SK-N-DZ (cell line): Measurements from ENCODE around the gene ABHD11.
"Not testable (repeated sequence)": the region's sequence is repeated elsewhere in the genome, so short reads cannot be mapped to it uniquely, and the experiment has no call there.

Experiments
- DNase-seq: peaks from one replicate; pipeline ENCODE4 v3.0.0-alpha.2; 2015; ENCODE audit warnings: low spot score

The ABHD11 gene

DNA sequence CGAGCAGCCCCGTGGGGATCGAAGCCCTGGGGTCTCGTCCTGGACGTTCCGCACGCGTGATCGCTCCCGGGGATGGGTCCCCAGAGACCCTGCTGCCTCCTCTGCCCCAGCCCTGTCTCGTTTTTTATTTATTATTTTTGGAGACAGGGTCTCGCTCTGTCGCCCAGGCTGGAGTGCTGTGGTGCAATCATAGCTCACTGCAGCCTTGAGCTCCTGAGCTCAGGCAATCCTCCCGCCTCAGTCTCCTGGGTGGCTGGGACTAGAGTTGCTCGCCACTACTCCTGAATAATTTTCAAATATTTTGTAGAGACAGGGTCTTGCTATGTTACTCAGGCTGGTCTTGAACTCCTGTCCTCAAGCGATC, 18.8 kb downstream of the ABHD11 start:
- DNase-seq: no peak

DNA sequence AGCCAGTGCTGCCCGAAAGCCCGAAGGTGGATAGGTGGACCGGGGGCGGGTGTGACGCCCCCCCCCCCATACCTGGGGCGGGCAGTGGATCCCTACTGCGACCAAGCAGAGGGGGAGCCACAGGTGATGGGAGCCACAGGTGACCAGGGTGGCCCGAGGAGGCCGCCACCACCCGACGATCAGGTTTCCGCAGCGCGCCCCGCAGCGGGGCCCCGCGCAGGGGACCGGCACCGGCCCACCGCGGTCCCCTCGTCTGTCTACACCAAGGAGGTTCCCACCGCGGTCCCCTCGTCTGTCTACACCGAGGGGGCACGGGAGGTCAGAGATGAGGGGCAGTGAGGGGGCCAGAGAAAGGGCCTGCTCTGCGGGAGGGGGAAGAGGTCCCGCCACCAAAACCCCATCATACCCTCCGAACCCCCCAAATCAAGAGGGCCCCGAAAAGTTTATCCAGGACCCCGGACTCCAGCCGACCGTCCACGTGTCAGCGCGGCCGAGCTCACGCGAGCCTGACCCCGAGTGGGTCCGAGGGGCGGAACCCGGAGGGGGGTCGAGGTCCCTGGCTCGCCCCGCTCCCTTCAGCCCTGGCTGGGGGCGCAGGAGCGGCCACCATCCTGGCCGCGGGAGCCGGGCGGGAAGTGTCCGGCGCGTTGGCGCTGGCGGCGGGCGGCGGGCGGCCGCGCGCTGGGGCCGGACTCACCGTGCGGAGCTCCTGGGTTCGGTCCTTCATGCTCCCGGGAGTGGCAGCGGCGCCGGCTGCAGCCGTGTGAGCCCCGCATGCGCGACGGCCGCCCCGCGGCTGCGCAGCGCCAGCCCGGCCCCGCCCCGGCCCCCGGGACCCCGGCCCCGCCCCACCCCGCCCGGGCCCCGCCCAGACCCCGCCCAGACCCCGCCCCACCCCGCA, 19.4 kb downstream of the ABHD11 start, which contains the start of gene STX1A:
TSS of gene STX1A (minus strand) at position 765 of the 901 bp plus-strand sequence. CDS start at position 727, 38 bp downstream.
- peak; percentile 49 for DNase-seq

DNA sequence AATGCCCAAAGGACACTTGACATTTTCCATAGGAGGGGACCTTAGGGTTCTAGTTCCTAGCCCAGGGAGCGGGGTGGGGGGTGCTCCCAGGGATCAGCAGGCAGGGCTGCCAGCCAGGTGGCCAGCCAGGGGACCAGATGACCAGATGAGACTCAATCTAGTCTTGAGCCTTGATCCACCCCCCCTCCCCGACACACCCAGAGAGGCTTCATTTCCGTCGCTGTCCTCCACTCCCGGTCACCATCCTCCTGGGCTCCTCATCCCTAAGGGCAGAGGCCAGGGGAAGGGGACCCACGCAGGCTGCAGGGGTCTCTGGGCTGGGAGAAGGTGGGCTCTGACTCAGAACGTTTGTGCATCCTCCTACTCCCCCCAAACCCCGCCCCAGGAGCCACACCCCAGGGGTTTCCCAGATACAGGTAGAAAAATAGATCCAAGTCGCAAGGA, 20.1 kb downstream of the ABHD11 start:
- no peak for DNase-seq

DNA sequence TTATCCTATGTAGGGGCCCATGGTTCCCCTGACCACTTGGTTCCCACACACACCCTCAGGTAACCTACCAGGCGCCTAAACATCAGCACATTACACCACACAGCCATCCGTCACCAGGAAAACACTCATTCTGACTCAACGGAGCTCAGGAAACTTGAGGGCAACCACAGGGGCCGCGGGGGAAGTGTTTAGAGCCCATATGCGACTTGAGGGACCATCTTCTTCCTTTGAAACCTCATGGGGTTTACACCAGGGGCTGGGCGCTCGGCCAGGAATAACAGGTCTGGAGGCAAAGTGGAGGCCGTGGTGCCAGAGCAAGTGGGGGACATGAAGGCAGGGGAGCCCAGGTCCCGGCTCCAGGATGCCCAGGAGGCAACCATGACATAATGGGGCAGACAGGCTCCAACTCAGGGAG, 20.6 kb downstream of the ABHD11 start:
- no peak for DNase-seq

DNA sequence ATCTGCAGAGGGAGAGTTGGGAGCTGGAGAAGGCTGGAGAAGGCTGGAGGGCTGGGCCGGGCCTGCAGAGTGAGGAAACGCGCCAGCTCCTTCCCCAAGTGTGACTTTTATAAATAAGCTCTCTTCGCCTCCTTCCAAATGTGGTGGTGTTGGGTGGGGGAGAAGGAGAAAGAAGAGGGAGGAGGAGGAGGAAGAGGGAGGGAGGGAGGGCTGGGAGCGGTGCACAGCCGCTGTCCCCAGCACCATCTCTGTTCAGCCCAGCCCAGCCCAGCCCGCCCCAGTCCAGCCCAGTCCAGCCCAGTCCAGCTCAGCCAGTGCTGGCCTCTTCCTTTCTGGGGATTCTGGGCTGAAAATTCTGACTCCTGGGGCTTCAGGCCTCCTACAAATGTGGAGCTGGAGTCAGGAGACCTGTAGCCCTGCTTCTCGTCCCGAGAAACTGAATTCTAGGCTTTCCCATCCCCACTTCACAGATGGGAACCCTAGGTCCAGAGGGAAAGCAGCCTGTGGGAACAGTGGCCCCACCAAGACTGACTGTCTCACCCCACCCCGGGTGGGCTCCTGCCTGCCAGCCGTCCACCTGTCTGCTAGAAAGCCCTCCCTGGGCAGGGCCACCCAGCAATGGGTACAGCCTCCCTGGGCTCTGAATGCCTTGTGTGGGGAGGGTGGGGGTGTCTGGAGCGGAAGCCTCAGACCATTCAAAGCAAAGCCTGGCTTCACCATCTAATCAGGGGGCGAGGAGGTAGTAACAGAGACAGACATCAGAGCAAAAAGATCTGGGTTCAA, 21.4 kb downstream of the ABHD11 start:
- no peak for DNase-seq

DNA sequence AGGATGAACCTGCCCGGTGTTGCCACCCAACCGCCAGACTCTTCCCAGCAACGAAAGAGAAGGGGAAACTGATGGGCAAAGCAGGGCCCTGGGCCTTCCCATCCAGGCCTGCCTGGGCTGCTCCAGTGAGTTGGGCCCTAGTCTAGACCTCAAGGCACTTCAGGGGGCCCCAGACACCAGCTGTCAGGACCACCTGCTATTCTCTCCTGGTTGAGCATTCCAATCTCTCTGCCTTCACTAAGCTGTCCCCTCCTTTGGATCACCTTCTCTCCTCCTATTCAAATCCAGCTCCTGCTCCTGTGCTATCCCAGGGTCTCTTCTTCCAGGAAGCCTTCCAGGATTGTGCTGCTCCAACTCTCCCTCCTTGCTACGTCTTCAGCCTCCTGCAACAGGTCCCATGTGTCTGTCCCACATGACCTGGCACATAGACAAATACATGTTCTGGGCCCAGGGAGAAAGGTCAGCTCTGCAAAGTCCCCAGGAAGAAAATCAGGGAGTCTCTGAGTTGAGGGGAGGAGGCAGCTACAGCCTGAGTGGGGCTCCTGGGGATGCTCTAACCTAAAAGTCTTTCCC, 22.2 kb downstream of the ABHD11 start:
- DNase-seq: no peak

DNA sequence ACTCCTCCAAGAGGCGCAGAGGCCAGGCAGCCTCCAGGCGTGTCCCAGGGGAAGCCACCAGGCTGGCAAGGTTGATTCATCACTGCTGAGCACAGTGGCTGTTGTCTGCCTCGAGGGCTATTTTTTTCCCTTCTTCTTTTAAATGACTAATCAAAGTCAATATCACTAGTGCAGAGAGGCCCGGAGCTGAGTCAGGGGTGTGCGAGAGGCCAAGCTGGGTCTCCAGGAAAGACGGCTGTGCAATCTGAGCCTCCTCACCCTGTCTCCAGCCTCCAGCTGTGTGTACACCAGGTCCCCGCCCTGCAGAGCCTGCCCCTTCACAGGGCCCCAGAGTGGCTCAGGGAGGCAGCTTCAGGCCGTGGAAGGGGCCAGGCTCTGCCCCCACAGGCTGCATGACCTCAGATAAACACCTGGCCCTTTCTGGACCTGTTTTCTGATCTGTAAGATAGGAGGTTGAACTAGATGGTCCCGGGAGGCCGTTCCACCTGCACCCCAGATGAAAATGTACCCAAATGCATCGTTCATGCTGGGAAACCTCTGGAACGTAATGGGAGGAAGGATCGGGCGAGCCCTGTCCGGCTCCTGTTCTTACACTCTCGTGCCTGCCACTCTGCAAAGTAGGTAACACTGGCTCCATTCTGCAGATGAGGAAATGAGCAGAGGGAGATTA, 22.8 kb downstream of the ABHD11 start:
- DNase-seq: peak; percentile 73

DNA sequence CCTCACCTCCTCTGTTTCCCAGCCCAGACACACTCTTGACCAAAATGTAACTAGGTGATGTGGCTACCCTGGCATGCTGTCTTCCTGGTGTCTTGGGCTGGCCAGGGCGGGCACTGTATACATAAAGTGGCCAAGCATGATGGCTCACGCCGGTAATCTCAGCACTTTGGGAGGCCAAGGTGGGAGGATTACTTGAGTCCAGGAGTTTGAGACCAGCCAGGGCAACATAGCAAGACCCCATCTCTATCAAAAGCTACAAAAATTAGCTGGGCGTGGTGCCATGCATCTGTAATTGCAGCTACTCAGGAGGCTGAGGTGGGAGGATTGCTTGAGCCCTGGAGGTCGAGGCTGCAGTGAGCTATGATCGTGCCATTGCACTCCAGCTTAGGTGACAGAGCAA, 25.3 kb downstream of the ABHD11 start:
- not testable (repeated sequence) for DNase-seq

DNA sequence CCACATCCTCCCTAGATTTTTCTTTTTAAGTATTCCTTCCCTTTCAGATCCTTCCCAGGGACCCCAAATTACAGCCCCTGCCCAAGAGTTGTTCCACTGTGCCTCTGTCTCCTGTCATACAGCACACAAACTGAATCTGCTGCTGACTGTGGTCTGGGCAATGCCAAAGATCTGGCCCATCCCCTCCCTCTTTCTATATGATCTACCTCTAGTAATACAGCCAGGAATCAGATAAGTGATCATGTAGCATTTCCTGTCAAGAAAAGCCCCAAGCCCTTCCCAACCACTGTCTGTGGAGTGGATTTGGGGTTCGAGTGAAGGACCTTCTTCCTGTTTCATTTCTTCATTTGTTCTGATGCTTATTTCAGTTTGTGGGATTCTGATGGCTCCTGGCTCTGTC, 25.8 kb downstream of the ABHD11 start:
- DNase-seq: no peak

DNA sequence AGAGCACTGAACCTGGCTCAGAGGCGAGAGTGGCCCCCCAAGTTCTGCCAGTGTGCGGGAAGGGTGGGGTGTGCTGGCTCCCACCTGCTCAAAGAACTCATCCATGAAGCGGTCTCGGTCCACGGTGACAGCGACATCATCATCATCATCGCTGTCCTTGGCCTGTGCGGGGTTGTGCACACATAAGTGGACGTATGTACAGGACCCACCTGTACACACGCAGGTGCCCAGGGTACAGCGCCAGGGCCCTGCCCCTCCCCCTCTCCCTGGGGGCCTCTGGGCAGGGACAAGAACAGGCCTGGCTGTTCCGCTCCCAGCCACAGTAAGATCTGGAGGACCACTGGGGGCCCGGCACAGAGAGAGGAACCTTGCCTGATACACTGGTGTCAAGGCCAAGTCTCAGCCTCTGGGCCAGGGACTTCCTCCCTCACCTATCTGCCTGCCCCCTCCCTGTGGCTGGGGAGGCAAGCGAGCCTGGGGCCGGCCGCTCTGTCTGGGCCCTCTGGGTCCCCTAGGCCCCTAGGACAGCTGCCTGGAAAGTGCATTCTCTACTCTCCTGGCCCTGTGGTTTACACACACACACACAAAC, 29.5 kb downstream of the ABHD11 start:
- no peak for DNase-seq

DNA sequence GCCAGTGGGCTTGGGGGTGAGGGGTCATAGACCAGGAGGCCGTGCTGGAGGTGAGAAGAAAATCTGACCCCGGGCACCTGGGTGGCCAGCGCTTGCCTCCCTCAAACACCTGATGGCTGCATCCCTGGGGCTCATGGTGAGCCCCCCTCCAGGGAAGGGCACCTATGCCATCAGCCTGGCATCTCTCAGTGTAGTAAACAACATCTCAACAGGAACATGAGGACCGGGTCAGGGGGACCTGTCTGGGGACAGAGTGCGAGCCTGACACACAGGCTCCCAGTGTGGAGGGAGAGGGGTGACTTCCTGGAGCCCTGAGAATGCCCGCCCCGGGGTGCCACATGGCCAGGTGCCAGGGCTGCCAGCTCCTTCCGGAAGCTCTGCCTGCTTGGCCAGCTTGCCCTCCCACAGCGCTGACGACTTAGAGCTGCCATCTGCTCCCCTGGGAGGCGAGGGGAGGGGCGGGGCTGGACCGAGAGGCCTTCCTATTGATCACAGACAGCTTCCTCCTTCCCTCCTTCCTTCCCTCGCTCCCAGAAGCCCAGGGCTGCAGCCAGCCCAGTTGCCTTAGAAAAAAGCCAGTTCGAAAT, 31.5 kb downstream of the ABHD11 start:
- no peak for DNase-seq

DNA sequence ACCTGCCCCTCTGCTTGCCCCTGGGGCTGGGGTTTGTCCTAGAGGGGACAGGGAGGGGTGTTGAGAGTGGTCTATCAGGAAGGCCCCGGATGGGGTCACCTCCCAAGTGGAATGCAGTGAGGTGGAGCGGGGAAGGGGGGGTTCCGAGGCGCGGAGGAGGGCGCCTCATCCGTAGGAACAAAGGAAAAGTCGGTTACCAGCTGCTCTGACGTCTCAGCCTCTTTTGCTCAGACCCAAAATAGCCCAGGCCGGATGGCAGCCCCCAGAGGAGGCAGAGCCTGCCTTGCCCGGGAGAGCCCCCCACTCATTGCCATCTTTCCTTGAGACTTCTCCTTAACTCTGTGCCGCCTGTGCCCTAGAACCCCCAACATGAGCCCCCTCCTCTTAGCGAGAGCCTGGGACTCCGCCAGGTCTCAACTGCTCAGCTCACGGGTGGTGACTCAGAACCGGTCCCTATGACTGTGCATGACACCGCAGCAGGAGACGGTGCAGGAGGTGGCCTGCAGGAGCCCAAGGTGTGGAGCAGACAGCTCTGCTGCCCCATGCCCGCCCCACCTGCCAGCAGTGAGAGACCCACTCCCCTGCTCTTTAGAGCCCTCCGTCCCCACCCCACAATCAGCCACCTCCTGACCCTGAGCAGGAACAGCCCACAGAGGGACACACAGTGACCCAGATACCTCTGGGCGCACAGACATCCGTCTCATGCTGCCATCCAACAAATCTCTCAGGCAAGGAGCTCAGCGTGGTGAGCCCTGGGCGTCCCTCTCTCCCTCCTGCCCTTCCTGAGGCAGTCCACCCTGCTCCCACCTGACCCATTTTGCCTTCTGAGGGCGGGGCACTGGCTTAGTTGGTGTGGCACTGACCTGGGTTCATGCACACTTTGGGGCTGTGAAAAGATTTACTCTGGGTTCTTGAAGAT, 32.2 kb downstream of the ABHD11 start:
- no peak for DNase-seq

DNA sequence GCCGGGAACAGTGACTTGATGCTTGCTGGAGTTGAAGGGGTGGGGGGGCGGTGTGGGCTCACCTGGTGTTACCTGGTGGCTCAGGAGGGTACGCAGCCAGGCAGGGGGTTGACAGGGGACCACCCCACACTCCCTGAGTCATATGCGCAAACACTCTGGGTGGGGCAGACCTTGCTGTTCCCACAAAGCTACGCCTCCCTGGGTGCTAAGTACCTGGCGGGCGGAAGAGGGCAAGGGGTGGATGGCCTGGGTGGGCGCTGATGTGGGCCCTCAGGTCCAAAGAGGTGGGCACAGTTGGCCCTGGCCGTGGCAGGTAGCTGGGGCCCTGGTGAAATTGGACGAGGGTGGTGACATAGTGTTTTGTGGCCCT, 33.1 kb downstream of the ABHD11 start:
- no peak for DNase-seq

DNA sequence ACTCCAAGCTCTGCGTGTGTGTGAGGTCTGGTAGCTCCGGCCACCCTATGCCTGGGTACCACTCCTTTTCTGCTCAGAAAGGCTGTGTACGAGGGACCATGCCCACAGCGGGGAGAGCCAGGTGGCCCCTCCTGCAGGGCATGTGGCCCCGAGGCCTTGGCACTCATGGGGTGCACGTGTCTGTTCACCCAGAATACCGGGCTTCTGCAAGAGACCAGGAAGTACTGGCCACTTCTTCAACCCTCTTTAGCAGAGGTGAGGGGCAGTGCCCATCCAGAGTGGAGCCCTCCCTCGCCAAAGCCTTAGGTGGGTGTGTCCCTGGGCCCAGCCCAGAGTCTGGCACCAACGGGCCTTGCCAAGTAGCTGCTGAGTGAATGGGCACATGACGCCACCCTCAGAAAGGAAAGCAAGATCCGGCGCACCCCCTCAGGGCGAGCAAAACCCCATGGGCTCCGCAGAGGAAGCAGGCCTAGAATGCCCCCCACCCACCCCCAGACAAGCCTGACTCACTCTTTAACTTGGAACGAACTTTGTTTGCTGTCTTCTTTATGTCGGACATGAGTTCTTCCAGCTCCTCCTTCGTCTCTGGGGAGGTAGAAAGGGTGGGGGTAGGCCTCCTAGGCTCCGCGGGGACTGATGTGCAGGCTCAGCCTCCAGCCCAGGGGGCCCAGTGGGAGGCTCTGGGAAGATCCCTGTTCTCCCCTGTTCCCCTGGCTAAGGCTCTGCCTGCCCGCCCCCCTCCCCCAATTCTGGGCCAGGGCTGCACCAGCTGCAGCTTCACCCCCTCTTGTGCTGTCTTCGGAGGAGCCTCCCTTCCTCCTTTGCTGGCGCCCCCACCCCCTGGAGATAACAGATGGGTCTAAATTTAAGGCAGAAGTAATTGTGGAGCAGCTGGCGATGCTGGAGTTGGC, 33.7 kb downstream of the ABHD11 start:
- DNase-seq: no peak

DNA sequence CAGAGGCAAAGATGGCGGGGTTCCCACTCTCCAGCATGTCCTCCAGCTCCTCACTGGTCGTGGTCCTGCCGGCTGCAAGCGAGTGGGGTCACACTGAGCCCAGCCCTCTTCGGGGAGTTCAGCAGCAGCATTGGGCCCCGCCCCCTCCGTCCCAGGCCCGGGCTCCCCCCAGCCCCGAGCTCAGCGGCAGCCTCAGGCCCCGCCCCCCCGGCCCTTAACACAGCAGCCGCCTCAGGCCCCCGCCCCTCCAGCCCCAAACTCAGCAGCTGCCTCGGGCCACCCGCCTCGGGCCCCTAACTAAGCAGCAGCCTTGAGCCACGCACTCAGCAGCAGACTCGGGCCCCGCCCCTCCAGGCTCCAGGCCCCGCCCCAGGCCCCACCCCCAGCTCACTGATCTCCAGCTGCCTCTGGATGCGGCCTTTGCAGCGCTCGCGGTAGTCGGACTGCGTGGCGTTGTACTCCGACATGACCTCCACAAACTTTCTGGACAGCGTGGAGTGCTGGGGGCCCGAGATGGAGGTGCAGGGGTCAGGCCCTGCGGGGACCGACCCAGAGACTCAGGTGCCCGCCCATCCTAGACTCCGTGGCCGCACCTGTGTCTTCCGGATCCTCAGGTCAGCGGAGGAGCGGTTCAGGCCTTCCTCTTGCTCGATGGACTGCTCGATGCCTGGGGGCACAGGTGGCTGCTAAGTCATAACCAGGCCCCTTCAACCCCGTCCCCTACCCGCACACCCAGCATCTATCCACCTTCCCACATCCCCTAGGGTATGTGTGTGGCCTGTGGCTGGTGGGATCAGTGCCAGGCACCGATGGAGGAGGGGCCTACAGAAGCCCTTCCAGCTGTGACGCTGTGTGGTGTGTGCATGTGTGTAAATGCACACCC, 34.6 kb downstream of the ABHD11 start:
- peak; percentile 83 for DNase-seq

DNA sequence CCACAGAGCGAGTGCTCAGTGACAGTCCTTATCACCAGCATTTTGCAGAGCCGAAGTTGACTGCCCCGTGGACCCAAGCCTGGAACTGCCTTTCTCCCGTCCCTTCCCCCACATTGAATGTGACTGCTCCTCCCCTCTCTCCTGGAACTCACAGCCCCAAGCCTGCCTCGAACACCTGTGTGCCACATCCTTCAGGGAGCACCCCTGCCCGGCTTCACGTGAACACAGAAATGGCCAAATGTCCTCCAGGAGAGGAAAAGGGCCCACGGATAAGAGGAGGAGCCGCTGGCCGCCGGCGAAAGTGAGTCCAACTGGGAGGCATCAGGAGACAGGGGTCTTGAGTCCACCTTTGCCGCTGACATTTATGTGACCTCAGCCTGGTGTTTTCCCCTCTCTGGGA, 35.4 kb downstream of the ABHD11 start:
- no peak for DNase-seq

DNA sequence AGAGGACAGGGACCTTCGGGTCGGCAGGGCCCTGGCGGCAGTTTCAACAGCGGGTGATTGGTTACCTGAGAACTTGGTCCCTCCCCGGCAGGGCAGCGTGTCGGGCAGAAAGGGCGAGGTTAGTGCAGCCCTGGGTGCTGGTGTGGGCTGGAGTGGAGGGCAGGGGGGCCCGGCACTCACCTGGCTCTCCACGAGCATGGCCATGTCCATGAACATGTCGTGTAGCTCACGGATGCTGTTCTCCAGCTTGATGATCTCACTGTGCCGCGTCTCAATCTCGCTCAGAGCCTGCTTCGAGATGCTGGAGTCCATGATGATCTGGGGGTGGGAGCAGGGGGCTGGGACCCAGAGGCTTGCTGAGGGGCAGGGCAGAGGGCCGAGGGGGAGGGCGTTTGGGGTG, 35.9 kb downstream of the ABHD11 start:
- DNase-seq: no peak

DNA sequence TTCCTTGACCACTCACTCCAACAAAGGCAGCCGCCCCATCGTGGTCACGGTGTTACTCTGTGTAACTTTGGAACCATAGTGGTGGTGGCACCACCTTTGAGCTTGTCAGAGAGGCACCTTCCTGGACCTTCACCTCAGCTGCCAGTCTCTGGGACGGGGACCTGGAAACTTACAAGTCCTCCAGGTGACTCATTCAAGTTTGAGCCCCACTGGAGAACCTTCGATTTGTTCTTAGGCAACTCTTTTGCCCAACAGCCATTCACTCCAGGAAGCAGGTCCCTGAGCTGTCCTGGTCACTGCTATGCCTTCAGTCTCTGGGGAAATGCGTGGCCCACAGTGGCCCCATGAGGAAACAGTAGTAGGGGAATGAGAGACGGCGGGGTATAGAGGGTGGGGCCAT, 36.4 kb downstream of the ABHD11 start:
- DNase-seq: no peak
